GM12801 (cell line): ENCODE data around the gene SORBS1.

Experiments
- TF ChIP-seq, protein P1 (sequence below): IDR thresholded peaks from one replicate; pipeline ENCODE4 v1.5.1; 2011; ENCODE audit warnings: control low read depth; ENCODE audit not compliant: insufficient read length; ENCODE audit errors: extremely low read depth

The SORBS1 gene

DNA sequence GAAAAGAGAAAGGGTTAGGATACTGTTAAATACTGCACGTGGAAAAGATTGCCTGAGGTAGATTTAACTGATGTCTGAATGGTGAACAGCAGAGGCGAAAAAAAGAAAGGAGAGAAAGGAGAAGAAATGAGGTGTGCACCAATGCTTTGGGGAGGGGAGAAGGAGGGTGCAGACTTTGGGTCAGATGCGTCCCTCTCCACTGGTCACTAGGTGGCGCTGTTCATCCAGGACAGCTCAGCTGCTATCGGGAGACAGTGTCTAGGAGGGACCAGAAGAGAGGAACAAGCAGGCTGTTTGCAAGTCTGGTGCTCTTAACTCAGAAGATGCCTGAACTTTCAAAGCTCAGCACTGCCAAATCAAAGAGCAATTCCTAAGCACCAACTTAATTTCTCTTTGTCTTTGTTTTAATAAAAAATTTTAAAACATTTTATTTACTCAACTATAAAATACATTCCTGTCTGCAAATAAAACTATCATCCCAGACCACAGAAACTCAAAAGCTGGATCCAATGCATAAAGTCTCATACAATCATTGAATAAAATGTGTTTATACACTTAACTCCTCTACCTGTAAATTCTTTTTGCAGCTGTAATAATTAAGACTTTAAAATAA, 186.5 kb downstream of the SORBS1 start:
- TF ChIP-seq, protein P1, sequence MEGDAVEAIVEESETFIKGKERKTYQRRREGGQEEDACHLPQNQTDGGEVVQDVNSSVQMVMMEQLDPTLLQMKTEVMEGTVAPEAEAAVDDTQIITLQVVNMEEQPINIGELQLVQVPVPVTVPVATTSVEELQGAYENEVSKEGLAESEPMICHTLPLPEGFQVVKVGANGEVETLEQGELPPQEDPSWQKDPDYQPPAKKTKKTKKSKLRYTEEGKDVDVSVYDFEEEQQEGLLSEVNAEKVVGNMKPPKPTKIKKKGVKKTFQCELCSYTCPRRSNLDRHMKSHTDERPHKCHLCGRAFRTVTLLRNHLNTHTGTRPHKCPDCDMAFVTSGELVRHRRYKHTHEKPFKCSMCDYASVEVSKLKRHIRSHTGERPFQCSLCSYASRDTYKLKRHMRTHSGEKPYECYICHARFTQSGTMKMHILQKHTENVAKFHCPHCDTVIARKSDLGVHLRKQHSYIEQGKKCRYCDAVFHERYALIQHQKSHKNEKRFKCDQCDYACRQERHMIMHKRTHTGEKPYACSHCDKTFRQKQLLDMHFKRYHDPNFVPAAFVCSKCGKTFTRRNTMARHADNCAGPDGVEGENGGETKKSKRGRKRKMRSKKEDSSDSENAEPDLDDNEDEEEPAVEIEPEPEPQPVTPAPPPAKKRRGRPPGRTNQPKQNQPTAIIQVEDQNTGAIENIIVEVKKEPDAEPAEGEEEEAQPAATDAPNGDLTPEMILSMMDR = peak; percentile 91

DNA sequence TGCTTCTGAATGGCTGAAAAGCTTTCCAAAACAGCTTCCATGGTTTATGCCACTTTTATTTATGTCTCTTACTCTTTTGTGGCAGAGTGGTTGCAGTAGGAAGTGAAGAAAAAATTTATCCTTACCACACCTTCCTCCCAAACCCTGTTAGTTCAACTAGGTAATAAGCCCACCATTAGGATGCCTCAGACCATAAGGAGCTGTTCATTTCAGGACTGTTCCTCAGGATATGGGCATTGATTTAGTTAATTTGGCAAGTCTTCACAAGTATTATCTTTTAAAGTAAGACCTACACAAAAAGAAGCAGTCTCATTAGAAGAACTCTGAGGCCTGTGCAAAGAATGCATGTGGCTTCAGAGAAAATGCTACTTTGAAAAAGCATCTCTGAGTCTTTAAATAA, 187.5 kb downstream of the SORBS1 start:
- TF ChIP-seq, protein P1 = no peak

DNA sequence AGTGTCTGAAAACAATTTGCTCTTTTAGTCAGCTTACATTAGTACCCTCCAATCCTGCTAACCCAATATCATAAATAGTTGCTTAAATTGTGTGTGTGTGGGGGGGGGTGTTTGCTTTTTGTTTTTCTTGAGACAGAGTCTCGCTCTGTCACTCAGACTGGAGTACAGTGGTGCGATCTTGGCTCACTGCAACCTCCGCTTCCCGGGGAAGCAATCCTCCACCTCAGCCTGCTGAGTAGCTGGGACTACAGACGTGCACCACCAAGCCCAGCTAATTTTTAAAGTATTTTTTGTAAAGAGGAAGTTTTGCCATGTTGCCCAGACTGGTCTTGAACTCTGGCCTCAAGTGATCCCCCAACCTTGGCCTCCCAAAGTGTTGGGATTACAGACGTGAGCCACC, 196.8 kb downstream of the SORBS1 start:
- TF ChIP-seq, protein P1 = no peak

DNA sequence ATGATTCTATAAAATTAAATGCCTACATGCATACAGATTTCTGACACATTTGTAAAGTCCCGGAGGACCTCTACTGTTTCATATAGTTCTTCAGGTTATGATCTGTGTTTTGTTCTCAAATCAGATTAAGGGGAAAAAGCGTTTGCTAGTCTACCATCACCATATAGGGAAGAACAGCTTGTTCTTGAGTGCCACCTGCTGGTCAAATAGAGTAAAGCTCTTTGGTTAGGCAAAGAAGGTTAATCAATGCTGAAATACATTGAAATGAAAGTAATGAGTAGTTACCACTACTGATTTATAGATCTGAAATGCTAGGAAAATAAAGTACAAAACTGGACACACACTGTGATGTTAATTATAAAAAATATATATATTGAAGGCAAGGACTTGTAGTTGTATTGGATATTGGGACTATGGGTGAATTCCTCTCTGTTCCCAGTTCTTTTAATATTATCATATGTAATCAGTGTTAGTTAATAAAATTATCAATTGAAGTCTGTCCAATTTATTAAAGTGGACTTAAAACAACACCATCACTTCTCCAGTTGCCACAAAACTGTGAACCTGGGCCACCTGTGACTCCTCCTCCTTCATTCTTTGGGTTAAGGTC, 197.8 kb downstream of the SORBS1 start:
- TF ChIP-seq, protein P1 = no peak

DNA sequence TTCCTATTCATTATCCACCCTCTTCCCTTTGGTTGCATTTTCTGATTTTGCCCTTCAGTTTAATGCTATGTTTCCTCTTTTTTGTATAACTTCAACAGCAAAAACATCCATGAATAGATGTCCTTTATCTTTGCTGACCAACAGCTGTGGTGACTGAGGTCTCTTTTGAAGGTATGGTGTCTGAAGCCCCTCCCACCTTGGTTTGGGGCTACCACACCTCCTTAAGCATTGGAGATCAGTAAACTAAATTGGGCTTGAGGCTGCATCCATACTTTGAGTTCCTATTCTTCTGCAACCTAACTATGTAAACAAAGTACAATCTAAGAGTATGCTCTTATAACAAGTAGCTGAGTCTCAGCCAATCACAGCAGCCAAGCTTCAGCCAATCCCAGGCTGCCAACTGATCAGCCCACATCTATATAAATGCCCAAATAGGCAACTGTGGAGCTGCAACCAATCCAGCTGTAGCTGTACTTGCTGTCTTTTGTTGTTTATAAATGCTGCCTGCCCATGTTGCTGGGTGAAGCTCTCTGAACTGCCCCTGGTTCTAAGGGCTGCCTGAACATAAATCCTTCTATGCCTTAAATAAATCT, 201.0 kb downstream of the SORBS1 start:
- TF ChIP-seq, protein P1 = no peak

DNA sequence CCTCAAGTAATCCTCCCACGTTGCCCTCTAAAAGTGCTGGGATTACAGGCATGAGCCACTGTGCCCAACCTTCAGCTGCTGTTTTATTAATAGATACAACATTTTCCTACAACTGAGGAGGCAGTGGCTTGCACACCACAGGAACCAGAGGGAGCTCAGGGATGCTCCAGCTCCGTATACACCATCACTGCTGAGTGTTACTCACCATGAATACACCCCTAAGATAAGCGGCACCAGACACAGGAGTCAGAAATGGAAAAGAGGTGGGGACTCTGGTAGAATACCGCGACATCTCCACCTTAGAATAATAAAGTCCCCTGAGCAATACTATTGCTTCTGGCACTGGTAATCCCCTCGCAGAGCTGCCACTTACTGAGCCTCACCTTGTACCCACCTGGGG, 201.7 kb downstream of the SORBS1 start:
- TF ChIP-seq, protein P1 = no peak

DNA sequence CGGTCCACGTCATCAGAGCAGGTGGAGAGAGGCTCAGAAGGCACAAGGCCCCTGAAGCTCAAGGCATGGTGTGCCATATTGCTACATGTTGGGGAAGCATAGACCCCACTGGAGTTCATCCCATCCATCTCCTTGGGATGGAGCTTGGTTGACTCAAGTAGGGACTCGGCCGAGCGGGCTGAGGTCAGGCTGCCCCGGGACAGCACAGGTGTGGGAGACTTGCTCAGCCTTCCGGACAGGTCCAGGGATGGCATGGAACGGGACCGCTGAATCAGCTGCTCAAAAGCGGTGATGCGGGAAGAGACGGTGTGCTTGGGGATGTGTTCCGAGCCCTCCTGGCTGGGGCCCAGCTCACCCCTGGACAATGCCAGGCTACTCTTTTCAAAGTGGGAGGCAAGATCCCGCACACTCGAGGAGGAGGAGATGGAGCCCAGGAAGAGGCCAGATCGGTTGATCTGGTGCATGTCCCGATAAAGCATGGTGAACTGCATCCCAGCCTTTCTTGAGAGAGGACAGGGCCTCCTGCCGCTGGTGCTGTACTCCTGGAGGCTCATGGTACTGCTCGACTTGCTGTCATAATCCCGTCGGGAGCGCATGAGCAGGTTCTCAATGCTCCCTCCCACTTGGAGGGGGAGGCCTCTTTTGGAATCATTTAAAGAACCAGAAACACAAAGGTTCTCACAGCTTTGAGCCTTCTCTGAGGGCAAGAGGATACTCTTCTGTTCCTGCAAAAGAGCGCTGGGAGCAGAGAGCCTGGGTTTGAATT, 204.8 kb downstream of the SORBS1 start:
- TF ChIP-seq, protein P1 = no peak
